Osteoblast (primary cell): ENCODE data around the gene MYO10. TPM values are rescaled to one million over a fixed set of nuclear protein-coding genes. Genes with fewer than 3 reads are reported as not detected.

Experiments used
- DNase-seq: peaks from one replicate; pipeline ENCODE4 v3.0.0; 2011; ENCODE audit warnings: low spot score, mixed read lengths; ENCODE audit not compliant: insufficient read length; ENCODE audit errors: missing footprints
- H2AFZ ChIP-seq: 2 replicates; pipeline ENCODE4 v1.6.0; 2011; ENCODE audit warnings: mild to moderate bottlenecking, low read length
- H3K27ac ChIP-seq: 2 replicates; pipeline ENCODE4 v1.5.1; 2011; ENCODE audit warnings: mild to moderate bottlenecking, low read depth, low read length, moderate library complexity
- H3K27me3 ChIP-seq: 2 replicates; pipeline ENCODE4 v1.6.0; 2012; ENCODE audit warnings: mild to moderate bottlenecking, control low read depth, inconsistent platforms, low read length, moderate library complexity; ENCODE audit not compliant: insufficient read depth
- H3K36me3 ChIP-seq: 2 replicates; pipeline ENCODE4 v1.5.1; 2011; ENCODE audit warnings: mild to moderate bottlenecking, low read length, control low read depth, moderate library complexity; ENCODE audit not compliant: insufficient read depth
- H3K4me1 ChIP-seq: 2 replicates; pipeline ENCODE4 v1.5.1; 2011; ENCODE audit warnings: mild to moderate bottlenecking, low read length, control low read depth, moderate library complexity; ENCODE audit not compliant: insufficient read depth
- H3K4me2 ChIP-seq: 2 replicates; pipeline ENCODE4 v1.6.0; 2011; ENCODE audit warnings: mild to moderate bottlenecking, low read length; ENCODE audit not compliant: insufficient read depth
- H3K4me3 ChIP-seq: fragments of 200-600 bp; sonication (generic); 3 replicates; pipeline ENCODE4 v1.5.1; 2012; ENCODE audit warnings: mild to moderate bottlenecking, low read length, inconsistent platforms; ENCODE audit not compliant: insufficient read depth
- H3K79me2 ChIP-seq: 2 replicates; pipeline ENCODE4 v1.6.0; 2012; ENCODE audit warnings: mild to moderate bottlenecking, low read length, control low read depth, inconsistent platforms; ENCODE audit not compliant: insufficient read depth
- H3K9me3 ChIP-seq: 2 replicates; pipeline ENCODE4 v1.5.1; 2011; ENCODE audit warnings: low read depth, low read length, control low read depth
- H4K20me1 ChIP-seq: 2 replicates; pipeline ENCODE4 v1.6.0; 2012; ENCODE audit warnings: mild to moderate bottlenecking, low read length, control low read depth; ENCODE audit not compliant: insufficient read depth
- total RNA-seq: library from RNA; depleted of rRNA; stranded (reverse); fragments of >200 nt; gene quantifications from 2 replicates; pipeline ENCODE4 v1.2.3, GENCODE V29; 2012
- TF ChIP-seq, protein P1 (sequence below): IDR thresholded peaks from 2 replicates; pipeline ENCODE4 v1.5.1; 2011; ENCODE audit warnings: mild to moderate bottlenecking, low read depth, low read length, moderate library complexity; ENCODE audit errors: extremely low read depth

Gene MYO10
- total RNA-seq, 1 donor: 40.9 TPM

DNA sequence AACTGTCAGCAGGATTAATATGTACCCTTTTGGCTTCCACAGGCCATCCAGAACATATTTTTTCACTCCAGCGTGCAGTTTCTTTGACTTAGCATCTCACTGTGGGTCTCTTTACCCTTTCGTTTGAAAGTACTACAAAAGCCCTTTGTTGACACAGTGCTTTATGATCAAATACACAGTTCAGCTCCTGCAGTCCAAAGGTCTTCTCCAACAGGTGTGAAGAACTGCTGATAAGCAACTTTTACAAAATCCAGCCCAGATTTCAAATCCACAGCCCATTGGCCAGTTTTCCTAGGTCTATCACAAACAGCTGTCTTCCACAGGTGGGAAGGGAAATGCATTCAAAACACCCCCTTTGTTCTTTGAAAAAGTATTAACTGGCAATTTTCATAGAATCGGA lies 54.8 kb downstream of the MYO10 start:
- Histone ChIP-seq H3K27me3 (no peaks in the 10 kb centered on the region), H3K27ac (no peak overlapping the region), H3K4me3 (no peak overlapping the region), H2AFZ (no peak overlapping the region), H3K36me3 (no peaks in the 10 kb centered on the region), H4K20me1 (peaks cover 52% of the 10 kb centered on the region), H3K79me2 (peaks cover 95% of the 10 kb centered on the region), H3K9me3 (no peaks in the 10 kb centered on the region), H3K4me2 (no peak overlapping the region), H3K4me1 (peaks cover 14% of the 10 kb centered on the region)
- DNase-seq: no peak
- TF ChIP-seq, protein P1, sequence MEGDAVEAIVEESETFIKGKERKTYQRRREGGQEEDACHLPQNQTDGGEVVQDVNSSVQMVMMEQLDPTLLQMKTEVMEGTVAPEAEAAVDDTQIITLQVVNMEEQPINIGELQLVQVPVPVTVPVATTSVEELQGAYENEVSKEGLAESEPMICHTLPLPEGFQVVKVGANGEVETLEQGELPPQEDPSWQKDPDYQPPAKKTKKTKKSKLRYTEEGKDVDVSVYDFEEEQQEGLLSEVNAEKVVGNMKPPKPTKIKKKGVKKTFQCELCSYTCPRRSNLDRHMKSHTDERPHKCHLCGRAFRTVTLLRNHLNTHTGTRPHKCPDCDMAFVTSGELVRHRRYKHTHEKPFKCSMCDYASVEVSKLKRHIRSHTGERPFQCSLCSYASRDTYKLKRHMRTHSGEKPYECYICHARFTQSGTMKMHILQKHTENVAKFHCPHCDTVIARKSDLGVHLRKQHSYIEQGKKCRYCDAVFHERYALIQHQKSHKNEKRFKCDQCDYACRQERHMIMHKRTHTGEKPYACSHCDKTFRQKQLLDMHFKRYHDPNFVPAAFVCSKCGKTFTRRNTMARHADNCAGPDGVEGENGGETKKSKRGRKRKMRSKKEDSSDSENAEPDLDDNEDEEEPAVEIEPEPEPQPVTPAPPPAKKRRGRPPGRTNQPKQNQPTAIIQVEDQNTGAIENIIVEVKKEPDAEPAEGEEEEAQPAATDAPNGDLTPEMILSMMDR: no peak

DNA sequence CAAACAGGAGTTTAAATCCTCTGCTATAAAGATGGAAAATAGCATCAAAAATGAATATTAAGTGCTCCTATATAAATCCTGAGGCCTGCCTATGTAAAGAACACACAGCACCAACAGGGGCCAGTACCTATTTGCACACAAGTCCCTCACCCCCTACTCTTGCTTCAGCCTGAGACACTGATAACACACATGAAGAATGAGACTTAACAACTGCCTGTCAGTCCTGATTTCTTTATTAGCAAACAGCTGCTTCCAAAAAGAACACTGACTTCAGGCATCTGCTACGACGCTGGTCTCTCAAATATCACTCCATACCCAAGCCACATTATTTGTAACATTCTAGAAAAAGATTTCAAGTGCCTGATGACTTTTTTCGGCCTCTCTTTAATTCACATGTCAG lies 55.5 kb downstream of the MYO10 start:
- Histone ChIP-seq H3K79me2 (peaks cover 95% of the 10 kb centered on the region), H3K4me3 (no peak overlapping the region), H3K9me3 (no peaks in the 10 kb centered on the region), H3K4me1 (peaks cover 7% of the 10 kb centered on the region), H3K4me2 (no peak overlapping the region), H3K36me3 (peaks cover 3% of the 10 kb centered on the region), H3K27ac (no peak overlapping the region), H4K20me1 (peaks cover 47% of the 10 kb centered on the region), H2AFZ (no peak overlapping the region), H3K27me3 (no peaks in the 10 kb centered on the region)
- DNase-seq: no peak
- TF ChIP-seq, protein P1: no peak

DNA sequence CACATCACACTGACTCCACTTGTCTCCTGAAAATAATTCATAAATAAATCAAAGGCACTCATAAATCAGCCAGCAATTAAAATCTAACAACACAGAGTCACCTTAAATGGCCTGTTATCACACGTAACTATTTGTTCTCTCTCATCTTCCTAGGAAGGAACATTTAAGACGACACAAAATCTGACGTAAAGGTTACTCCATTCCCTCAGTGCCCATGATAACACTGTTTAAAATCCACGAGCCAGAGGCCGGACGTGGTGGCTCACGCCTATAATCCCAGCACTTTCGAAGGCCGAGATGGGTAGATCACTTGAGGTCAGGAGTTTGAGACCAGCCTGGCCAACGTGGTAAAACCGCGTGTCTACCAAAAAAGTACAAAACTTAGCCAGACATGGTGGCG lies 56.4 kb downstream of the MYO10 start:
- Histone ChIP-seq H3K4me2 (no peak overlapping the region), H3K4me3 (no peak overlapping the region)

DNA sequence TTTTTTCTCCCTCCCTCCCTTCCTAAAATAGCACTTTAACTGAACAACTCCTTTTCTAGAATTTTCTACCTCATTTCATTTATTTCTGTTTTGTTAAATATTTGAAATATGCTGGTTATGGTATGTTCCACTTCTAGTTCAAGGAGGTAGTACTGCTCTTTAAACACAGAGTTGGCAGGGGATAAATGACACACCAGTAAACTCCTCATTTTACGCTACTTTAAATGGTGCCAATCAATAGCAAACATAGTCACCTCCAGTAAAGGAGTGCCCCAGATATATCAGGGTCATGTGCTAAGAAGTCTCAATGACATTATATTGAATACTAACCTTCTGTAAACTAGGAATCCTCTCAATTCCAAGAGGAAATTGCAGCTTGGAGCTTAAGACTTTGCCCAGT lies 56.9 kb downstream of the MYO10 start:
- Histone ChIP-seq H3K4me1 (no peaks in the 10 kb centered on the region), H4K20me1 (peaks cover 35% of the 10 kb centered on the region), H3K4me2 (no peak overlapping the region), H3K9me3 (no peaks in the 10 kb centered on the region), H3K4me3 (no peak overlapping the region), H3K79me2 (peaks cover 95% of the 10 kb centered on the region), H3K27me3 (no peaks in the 10 kb centered on the region), H3K27ac (no peak overlapping the region), H2AFZ (no peak overlapping the region), H3K36me3 (peaks cover 11% of the 10 kb centered on the region)
- TF ChIP-seq, protein P1: no peak
- DNase-seq: no peak

More for the DNA sequence above, 56.4 kb downstream of the MYO10 start:
- no peaks in the 10 kb centered on the region for H3K9me3 ChIP-seq
- no peak overlapping the region for H2AFZ ChIP-seq
- peaks cover 3% of the 10 kb centered on the region for H3K4me1 ChIP-seq
- H4K20me1 ChIP-seq: peaks cover 39% of the 10 kb centered on the region
- H3K79me2 ChIP-seq: peaks cover 95% of the 10 kb centered on the region
- H3K27ac ChIP-seq: no peak overlapping the region
- DNase-seq: no peak
- no peaks in the 10 kb centered on the region for H3K27me3 ChIP-seq
- H3K36me3 ChIP-seq: peaks cover 11% of the 10 kb centered on the region
- TF ChIP-seq, protein P1: no peak
